HCT116 (cell line): Measurements from ENCODE around the gene FAM228B. TPM values are rescaled to one million over a fixed set of nuclear protein-coding genes. Genes with fewer than 3 reads are reported as not detected.

ENCODE experiments used
- ATAC-seq: fragments of 200-7000 bp; cut with Tn5 transposase; 2 replicates; pipeline ENCODE4 v1.9.1; 2020; ENCODE audit warnings: mild to moderate bottlenecking, moderate library complexity
- BruUV-seq: library from RNA; stranded (reverse); fragments of 400-500 nt; replicated peaks from 2 replicates; lab custom pipeline; 2021; lab: Mats Ljungman, UMichigan
- CTCF ChIA-PET: fragments of 300-600 bp; sonication (Branson Sonifier 250); formaldehyde crosslinking; loops from one replicate; lab custom pipeline; 2021; ENCODE audit warnings: antibody characterized with exemption; lab: Charles Lee
- POLR2A ChIA-PET: fragments of 300-600, 350-600 bp; sonication (Branson Sonifier 250); formaldehyde crosslinking; loops from one replicate; lab custom pipeline; 2021; ENCODE audit warnings: antibody characterized with exemption; lab: Charles Lee
- RAD21 ChIA-PET, 2 experiments: fragments of 300-600 bp; sonication (Branson Sonifier 250); formaldehyde crosslinking; loops; one replicate each; lab custom pipeline; 2023; ENCODE audit warnings: low total read pairs in 2 of 2; ENCODE audit not compliant: uncharacterized antibody in 2 of 2, unreplicated experiment in 2 of 2, low non-redundant PET in 1 of 2; lab: Charles Lee
- DNase-seq: peaks from one replicate; pipeline ENCODE4 v3.0.0-alpha.2; 2010; ENCODE audit warnings: low read depth, low spot score
- H2AFZ ChIP-seq: fragments of 200-600 bp; shearing (Covaris generic), sonication (generic); 2 replicates; pipeline ENCODE4 v1.6.1; 2017; ENCODE audit warnings: low read depth, mixed run types, mixed read lengths, antibody characterized with exemption, low read length; ENCODE audit not compliant: poor library complexity, severe bottlenecking
- H3K27ac ChIP-seq: 2 replicates; pipeline ENCODE4 v1.5.1; 2012; ENCODE audit warnings: low read depth, low read length
- H3K27me3 ChIP-seq: fragments of 200-600 bp; sonication (generic); 2 replicates; pipeline ENCODE4 v1.6.1; 2016; ENCODE audit warnings: mixed run types, low read length, mixed read lengths; ENCODE audit not compliant: insufficient read depth
- H3K36me3 ChIP-seq, 2 experiments: fragments of 200-500 bp in 1 of 2; fragments of 200-600 bp in 1 of 2; sonication (Bioruptor generic) in 1 of 2; sonication (generic) in 1 of 2; 2 replicates each; pipeline versions ENCODE4 v1.5.1 to v1.6.1; 2014 to 2016; ENCODE audit warnings: low read length in 2 of 2, inconsistent platforms in 1 of 2, mixed read lengths in 1 of 2, mixed run types in 1 of 2; ENCODE audit not compliant: insufficient read depth in 2 of 2, control insufficient read depth in 1 of 2
- H3K4me1 ChIP-seq, 2 experiments: fragments of 200-600 bp in 1 of 2; sonication (generic) in 1 of 2; 2 replicates each; pipeline versions ENCODE4 v1.5.1 to v1.6.1; 2012 to 2017; ENCODE audit warnings: low read length in 2 of 2, inconsistent platforms in 1 of 2, mild to moderate bottlenecking in 1 of 2, mixed read lengths in 1 of 2, mixed run types in 1 of 2, moderate library complexity in 1 of 2; ENCODE audit not compliant: insufficient read depth in 2 of 2, control insufficient read depth in 1 of 2
- H3K4me2 ChIP-seq: fragments of 200-600 bp; sonication (generic); 2 replicates; pipeline ENCODE4 v1.6.1; 2017; ENCODE audit warnings: mixed run types, low read length, mixed read lengths
- H3K4me3 ChIP-seq, 2 experiments: fragments of 200-600 bp in 1 of 2; sonication (generic) in 1 of 2; replicated peaks in 1 of 2; 2 replicates each; pipeline ENCODE4 v1.5.1; 2011 to 2016; ENCODE audit warnings: low read length in 2 of 2, control low read depth in 1 of 2, low read depth in 1 of 2, mild to moderate bottlenecking in 1 of 2, mixed read lengths in 1 of 2, mixed run types in 1 of 2
- H3K79me2 ChIP-seq: fragments of 200-600 bp; sonication (generic); 2 replicates; pipeline ENCODE4 v1.6.1; 2017; ENCODE audit warnings: mild to moderate bottlenecking, mixed run types, low read length, moderate library complexity, mixed read lengths; ENCODE audit not compliant: insufficient read depth
- H3K9ac ChIP-seq: fragments of 200-600 bp; sonication (generic); 2 replicates; pipeline ENCODE4 v1.6.1; 2016; ENCODE audit warnings: low read length, mixed read lengths
- H3K9me2 ChIP-seq: fragments of 200-600 bp; sonication (generic), shearing (Covaris generic); 2 replicates; pipeline ENCODE4 v1.6.1; 2017; ENCODE audit warnings: mixed run types, mild to moderate bottlenecking, moderate library complexity; ENCODE audit not compliant: insufficient read depth
- H3K9me3 ChIP-seq, 2 experiments: fragments of 200-500 bp in 1 of 2; fragments of 200-600 bp in 1 of 2; sonication (Bioruptor generic) in 1 of 2; sonication (generic) in 1 of 2; 2 replicates each; pipeline ENCODE4 v1.6.1; 2014 to 2017; ENCODE audit warnings: low read length in 2 of 2, mixed read lengths in 2 of 2, inconsistent platforms in 1 of 2, low read depth in 1 of 2, mild to moderate bottlenecking in 1 of 2, mixed run types in 1 of 2, moderate library complexity in 1 of 2; ENCODE audit not compliant: control insufficient read depth in 1 of 2, insufficient read depth in 1 of 2
- H4K20me1 ChIP-seq: fragments of 200-600 bp; sonication (generic), shearing (Covaris generic); 2 replicates; pipeline ENCODE4 v1.6.1; 2017; ENCODE audit warnings: mixed run types, mild to moderate bottlenecking, moderate library complexity; ENCODE audit not compliant: insufficient read depth
- CBX3 ChIP-seq: IDR thresholded peaks from 2 replicates; pipeline ENCODE4 v1.6.1; 2012; ENCODE audit warnings: low read depth
- CEBPB ChIP-seq: IDR thresholded peaks from 2 replicates; pipeline ENCODE4 v1.6.1; 2012; ENCODE audit warnings: low read depth
- CTCF ChIP-seq, 3 experiments: fragments of 200-600 bp in 1 of 3; sonication (generic) in 1 of 3; IDR thresholded peaks in 2 of 3; conservative IDR thresholded peaks in 1 of 3; 2 replicates each; pipeline ENCODE4 v1.5.1; 2012 to 2017; ENCODE audit warnings: low read depth in 2 of 3, low read length in 2 of 3, antibody characterized with exemption in 1 of 3, borderline replicate concordance in 1 of 3, control low read depth in 1 of 3, mild to moderate bottlenecking in 1 of 3, mixed read lengths in 1 of 3, mixed run types in 1 of 3, moderate library complexity in 1 of 3; ENCODE audit not compliant: insufficient read depth in 1 of 3
- EGR1 ChIP-seq: IDR thresholded peaks from 2 replicates; pipeline ENCODE4 v1.6.1; 2012; ENCODE audit warnings: low read depth
- ELF1 ChIP-seq: IDR thresholded peaks from 2 replicates; pipeline ENCODE4 v1.6.1; 2012; ENCODE audit warnings: low read depth, borderline replicate concordance
- EZH2phosphoT487 ChIP-seq: fragments of 200-600 bp; IDR thresholded peaks from 2 replicates; pipeline ENCODE4 v1.6.1; 2018; ENCODE audit warnings: antibody characterized with exemption, borderline replicate concordance
- FOSL1 ChIP-seq: IDR thresholded peaks from 2 replicates; pipeline ENCODE4 v1.6.1; 2012; ENCODE audit warnings: low read depth
- JUND ChIP-seq: IDR thresholded peaks from 2 replicates; pipeline ENCODE4 v1.6.1; 2012
- RAD21 ChIP-seq: IDR thresholded peaks from 2 replicates; pipeline ENCODE4 v1.6.1; 2012; ENCODE audit warnings: low read depth, mild to moderate bottlenecking
- REST ChIP-seq: IDR thresholded peaks from 2 replicates; pipeline ENCODE4 v1.6.1; 2012; ENCODE audit warnings: low read depth
- SIN3A ChIP-seq: IDR thresholded peaks from 2 replicates; pipeline ENCODE4 v1.6.1; 2012; ENCODE audit warnings: low read depth
- SRF ChIP-seq: IDR thresholded peaks from 2 replicates; pipeline ENCODE4 v1.6.1; 2012; ENCODE audit warnings: low read depth
- TCF7L2 ChIP-seq: IDR thresholded peaks from 2 replicates; pipeline ENCODE4 v1.7.0; 2011; ENCODE audit warnings: borderline replicate concordance, inconsistent platforms; ENCODE audit not compliant: insufficient read depth, insufficient read length; ENCODE audit errors: extremely low read depth
- YY1 ChIP-seq: IDR thresholded peaks from 2 replicates; pipeline ENCODE4 v1.6.1; 2011; ENCODE audit warnings: low read length, low read depth, moderate library complexity, mild to moderate bottlenecking; ENCODE audit not compliant: insufficient replicate concordance; ENCODE audit errors: extremely low read depth
- ZBTB33 ChIP-seq: IDR thresholded peaks from 2 replicates; pipeline ENCODE4 v1.6.1; 2011; ENCODE audit warnings: mild to moderate bottlenecking, low read length, moderate library complexity; ENCODE audit not compliant: insufficient replicate concordance; ENCODE audit errors: extremely low read depth
- ZFX ChIP-seq: fragments of 450-650 bp; IDR thresholded peaks from 2 replicates; pipeline ENCODE4 v1.6.1; 2017
- intact Hi-C: fragments of 100-400 bp; cut with micrococcal nuclease; formaldehyde crosslinking; loops from 2 replicates; pipeline ENCODE4 v1.10.0; 2022
- total RNA-seq: library from RNA; stranded (reverse); gene quantifications from one replicate; pipeline ENCODE4 v1.2.1, GENCODE V29; 2021; ENCODE audit not compliant: unreplicated experiment
- TF ChIP-seq, protein P1 (sequence below): IDR thresholded peaks from 2 replicates; pipeline ENCODE4 v1.6.1; 2012

Gene FAM228B
- total RNA-seq, 1 experiment from 2014 or later: 5.6 TPM

GRCh38 chr2:24104110-24104650 lies 19.1 kb upstream of the FAM228B start:
- RAD21 ChIA-PET: no interaction called here
- no peak overlapping the region for H2AFZ ChIP-seq
- H3K9me2 ChIP-seq: no peaks in the 10 kb centered on the region
- intact Hi-C loops: no loop called here
- ATAC-seq (no peak), DNase-seq (no peak)
- no peaks in the 10 kb centered on the region for H3K36me3 ChIP-seq
- no peak overlapping the region for H3K9ac ChIP-seq
- no peak overlapping the region for H3K27ac ChIP-seq
- POLR2A ChIA-PET: no interaction called here
- no peaks in the 10 kb centered on the region for H3K79me2 ChIP-seq
- H4K20me1 ChIP-seq: no peaks in the 10 kb centered on the region
- CTCF ChIA-PET: no interaction called here
- no peak for TF ChIP-seq RAD21
- TF ChIP-seq SRF: no peak
- no peak for TF ChIP-seq CEBPB
- no peak for TF ChIP-seq ZFX
- no peak for TF ChIP-seq ELF1
- no peak for TF ChIP-seq ZBTB33
- no peak for TF ChIP-seq EGR1
- TF ChIP-seq YY1: no peak
- TF ChIP-seq JUND: no peak
- TF ChIP-seq TCF7L2: no peak
- no peak for TF ChIP-seq FOSL1
- TF ChIP-seq CTCF (IDR thresholded peaks at IDR 0.05 in 2 of 3, conservative IDR thresholded peaks at IDR 0.05 in 1 of 3; ENCODE audit: borderline replicate concordance in 1 of 3, insufficient read depth in 1 of 3, low read depth in 2 of 3, low read length in 2 of 3): no peak
- no peak for TF ChIP-seq CBX3
- no peak for TF ChIP-seq SIN3A
- no peak for TF ChIP-seq EZH2phosphoT487
- TF ChIP-seq REST: no peak
- TF ChIP-seq, protein P1, sequence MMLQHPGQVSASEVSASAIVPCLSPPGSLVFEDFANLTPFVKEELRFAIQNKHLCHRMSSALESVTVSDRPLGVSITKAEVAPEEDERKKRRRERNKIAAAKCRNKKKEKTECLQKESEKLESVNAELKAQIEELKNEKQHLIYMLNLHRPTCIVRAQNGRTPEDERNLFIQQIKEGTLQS: no peak
- no peaks in the 10 kb centered on the region for H3K9me3 ChIP-seq
- H3K27me3 ChIP-seq: no peaks in the 10 kb centered on the region
- no peak overlapping the region for H3K4me3 ChIP-seq
- BruUV-seq: no TSS peak
- H3K4me2 ChIP-seq: no peak overlapping the region
- peaks cover 0 to 5% of the 10 kb centered on the region in 2 experiments; a peak in 1 of 4 replicates for H3K4me1 ChIP-seq
